Muscle of back (tissue), 11 donors: Measurements from ENCODE around the gene PANK1. TPM values are rescaled to one million over a fixed set of nuclear protein-coding genes. Genes with fewer than 3 reads are reported as not detected.

ENCODE experiments used
- DNase-seq, 3 donors: peaks; one replicate each; pipeline versions ENCODE4 v3.0.0 to v3.0.0-alpha.2; 2013
- polyA plus RNA-seq, 10 donors: library from polyadenylated mRNA; unstranded; fragments of 120-200 nt; gene quantifications; one replicate each; pipeline ENCODE4 v1.2.1, GENCODE V29; 2013; ENCODE audit not compliant: insufficient read length in 10 of 10

PANK1 gene
- polyA plus RNA-seq, 10 donors: 10.3 to 21.7 (median 14.3) TPM

DNA sequence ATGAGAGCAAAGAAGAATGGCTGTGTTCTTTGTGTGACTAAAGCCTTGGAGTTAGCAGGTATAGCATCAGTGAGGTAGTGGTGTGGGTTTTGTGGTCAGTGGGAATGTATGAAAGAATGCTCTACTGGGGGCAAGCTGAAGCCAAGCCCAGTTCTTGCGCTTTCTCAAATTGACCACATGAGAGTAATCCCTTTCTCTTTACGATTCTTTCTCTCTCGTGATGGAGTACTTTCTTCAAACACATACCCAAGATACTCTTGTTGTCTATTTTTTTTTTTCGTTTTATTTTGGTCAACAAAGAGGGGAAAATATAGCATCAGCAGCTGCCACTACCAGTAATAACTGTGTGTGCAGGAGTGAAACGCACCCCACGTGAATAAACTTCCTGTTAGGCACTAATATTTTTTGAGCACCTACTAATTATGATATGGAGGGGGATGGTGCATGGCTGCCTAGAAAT is 8.4 kb upstream of the PANK1 start:
- peak in 1 of 3 donors; percentile 43 for DNase-seq

DNA sequence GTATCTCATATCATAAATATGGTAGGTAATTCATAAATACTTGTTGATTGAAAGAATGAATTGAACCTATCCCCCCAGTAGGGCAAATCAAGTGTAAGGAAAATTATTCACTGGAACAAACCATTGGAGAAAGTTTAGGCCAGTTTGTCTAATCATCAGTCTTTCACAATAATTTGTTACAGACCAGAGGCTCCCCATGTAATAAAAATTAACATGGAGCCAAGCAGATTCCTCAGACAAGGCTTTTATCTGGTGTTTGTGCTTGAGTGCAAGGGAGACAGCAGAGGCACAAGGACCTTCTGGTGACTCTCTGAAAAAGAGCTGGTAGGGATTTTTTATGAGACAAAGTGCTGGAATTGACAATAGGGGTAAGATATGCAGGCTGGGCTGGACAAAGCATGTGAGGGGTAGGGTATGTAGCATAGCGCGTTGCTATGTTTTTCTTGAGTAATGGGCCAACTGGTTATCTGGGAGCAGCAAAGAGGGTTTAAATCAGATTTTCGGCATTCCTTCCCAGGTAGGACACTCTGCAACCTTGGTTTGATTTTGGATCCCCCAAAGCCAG is 7.8 kb upstream of the PANK1 start:
- no peak for DNase-seq

DNA sequence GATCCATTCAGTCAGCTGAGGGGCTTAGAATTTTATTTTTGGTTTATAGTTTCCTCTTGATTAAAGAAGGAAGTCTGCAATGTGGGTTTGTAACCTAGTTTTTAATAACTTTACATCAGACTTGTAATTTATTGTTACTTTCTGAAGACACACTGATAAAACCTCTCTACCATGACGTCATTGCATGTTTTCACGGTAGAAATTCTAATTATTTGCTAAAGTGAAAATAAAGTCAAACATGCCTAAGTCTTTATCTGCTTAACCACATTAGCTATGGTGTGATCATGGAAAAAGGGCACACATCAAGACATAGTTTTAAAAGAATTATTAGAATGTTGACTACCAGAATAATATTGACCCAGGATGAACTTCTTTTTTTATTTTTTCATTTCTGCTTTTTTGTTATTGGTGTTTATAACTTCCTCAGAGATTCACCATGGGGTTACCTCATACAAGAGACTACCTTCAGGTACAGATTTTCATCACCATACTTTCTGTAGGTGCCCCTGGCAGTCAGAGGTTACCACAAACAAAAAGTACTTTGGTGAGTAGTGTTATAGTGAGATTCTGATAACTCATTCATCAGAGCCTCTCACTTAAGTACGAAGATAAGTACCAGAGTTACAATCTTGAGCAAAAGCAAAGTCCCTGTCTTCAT is 7.0 kb upstream of the PANK1 start:
- DNase-seq: no peak

DNA sequence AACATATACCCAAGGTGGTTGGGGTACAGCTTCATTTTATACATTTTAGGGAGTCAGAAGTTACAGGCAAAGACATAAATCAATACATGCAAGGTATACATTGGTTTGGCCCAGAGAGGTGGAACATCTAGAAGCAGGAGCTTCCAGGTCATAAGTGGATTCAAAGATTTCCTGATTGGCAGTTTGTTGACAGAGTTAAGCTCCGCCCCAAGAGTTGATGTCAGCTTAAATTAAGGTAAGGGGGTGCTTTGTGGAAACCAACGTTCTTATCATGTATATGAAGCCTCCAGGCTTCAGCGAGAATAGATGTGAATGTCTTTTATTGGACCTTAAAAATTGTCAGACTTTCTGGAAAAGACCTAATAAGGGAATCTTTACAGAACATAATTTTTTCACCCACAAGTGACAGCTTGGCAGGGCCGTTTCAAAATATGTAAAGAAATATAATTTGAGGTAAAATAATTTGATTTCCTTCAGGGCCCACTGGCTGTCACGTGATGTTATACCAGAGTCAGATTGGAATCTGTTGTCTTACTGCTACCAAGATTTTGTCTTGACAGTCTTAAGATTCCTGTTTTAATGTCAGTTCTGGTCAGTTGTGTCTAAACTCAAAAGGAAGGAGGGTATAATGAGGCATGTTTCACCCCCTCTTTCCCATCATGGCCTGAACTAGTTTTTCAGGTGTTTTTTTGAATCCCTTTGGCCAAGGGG is 6.3 kb upstream of the PANK1 start:
- DNase-seq: no peak

DNA sequence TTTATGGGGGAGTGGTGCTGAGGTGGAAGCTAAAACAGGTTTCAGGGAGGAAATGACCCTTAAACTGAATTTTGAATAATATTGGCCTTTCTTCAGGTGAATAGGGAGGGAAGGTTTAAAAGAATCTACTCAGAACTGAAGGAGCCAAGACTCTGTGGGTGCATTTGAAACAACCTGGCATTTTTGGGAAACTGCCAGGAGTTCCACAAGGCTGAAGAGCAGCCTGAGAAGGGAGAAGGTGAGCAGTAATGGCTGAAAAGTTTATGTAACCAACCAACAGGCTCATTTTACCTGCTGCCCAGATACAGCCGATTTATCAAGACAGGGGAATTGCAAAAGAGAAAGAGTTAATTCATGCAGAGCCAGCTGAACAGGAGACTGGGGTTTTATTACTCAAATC is 4.0 kb upstream of the PANK1 start:
- no peak for DNase-seq

DNA sequence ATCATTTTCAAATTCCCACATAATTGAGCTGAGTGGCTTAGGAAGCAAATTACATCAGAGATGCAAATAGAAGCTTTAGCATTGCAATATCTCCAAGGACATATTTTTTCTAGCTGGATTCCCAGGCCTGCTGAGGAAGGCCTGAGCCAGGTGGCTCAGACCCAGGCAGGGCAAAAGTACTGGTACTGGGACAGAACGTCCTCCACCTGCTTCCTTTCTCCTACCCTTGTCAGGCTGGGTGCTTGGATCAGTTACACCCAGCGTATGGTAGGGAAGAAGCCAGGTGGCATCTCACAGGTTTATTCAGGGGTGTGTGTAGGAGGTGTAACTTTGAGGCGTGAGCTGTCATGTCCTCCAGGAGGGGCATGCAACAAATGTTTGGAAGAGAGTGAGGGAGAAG is 3.0 kb upstream of the PANK1 start:
- no peak for DNase-seq

DNA sequence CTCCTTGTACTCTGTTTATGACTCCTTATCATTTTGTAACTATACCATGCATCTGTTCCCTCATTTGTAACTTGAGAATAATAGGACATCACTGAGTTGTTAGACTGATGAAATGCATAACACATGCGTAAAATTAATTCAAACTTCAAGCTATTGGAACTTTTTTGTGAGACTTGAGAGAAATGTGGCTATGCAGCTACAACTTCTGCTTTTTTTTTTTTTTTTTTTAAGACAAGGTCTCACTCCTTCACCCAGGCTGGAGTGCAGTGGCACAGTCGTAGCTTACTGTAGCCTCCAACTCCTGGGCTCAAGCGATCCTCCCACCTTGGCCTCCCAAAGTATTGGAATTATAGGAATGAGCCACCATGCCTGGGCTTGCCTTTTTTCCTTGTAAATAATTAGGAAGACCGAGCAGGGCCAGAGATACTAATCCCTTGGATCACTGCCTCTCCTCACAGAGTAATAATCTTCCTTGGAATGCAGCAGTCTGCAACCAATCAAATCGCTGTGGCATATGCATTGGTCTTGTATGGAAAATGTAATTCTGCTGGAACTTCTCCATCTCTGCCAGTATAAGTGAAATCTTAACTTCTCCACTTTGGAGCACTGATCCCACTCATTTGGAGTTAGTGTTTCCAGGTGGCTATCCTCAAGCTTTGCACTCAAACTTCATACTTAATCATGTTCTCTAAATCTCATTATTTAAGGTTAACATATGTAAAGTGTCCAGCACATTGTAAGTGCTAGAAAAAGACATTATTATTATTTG is 2.0 kb upstream of the PANK1 start:
- DNase-seq: no peak

DNA sequence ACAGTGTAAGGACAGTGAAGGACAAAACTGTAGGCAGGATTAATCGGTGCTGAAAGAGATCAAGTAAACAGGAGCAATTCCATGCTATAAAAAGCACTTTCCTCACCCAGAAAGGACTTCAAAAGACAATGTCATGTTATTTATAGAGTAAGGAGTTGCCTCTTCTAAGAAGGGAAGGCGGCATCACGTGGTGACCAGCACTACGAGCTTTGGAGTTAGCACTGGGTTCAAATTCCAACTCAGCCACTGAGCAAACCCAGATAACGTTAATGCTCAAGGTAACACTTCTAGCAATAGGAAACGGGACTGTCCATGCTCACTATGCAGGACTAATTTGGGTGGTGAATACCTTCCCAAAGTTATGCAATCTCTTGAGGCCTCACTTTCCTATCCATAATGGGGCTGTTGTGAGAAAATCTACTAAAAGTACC is 715 bp upstream of the PANK1 start:
- DNase-seq: peak in 1 of 3 donors; percentile 42

DNA sequence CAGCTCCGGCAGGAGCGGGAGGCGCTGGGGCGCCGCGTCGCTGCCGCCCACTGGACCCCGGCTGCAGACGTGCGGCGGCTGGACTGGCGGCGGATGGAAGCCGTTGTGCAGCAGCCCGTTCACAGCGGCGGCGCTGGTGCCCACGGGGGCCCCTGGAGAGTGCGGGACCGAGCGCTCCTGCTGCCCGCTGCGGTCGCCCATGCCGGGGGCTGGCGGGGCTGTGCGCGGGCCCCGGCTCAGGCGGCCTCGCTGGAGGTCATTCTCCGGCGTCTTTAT is 413 bp downstream of the PANK1 start:
- peak in 1 of 3 donors; percentile 29 for DNase-seq

DNA sequence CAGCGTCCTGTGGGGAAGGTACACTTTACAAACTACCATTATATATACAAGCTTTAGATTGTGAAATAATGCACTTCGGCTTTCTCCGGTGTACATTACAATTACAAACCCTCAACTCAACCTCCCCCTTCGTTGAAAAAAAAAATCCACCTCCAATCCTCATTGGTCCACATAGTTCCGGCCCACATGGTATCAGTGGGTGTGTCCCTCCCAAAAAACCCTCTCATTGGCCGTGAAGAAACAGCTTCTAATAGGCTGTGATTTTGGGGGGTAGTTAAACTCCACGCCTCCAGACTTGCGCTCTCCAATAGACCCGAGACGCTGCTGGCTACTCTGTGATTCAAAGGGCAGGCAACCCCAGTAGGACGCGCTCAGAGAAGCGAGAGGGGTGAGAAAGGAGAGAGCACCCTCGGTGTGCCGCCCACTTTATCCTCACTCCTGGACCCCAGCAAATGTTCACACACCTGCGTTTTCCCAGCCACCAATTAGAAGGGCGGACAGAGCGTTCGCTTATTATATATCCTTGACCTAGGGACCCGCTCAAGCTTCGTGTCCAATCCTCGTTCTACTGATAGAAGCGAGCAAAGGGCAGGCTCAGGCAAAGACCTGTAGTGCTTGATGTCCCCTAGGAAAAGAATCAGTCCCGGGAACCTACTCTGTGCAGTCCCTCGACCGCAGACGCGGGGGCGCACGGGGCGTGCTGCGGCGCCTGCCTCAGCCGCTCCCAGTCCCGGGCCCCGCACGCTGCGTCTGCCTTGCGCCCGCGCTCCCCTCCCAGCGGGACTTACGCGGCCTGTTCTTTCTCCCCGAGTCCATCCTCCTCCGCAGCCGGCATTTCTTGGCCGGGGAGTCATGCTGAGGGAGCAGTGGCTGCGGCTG is 991 bp downstream of the PANK1 start:
- DNase-seq: peak; percentile 88 to 95 (median 95)

DNA sequence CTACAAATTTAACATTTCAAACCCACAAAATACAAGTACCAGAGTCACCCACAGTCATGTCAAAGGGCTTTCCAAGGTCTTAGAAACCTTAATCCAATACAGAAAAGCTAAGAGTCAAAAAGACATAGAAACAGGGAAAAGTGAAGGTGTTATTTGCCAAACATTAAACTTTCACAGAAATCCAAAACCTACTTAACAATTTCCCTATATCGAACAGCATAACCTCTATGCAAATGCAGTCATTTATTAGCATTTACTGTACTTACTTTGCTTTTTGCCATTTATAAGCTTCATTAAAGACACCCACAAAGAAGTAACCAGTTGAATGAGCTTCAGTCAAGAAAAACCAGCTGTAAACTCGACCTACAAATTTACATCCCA is 1.6 kb downstream of the PANK1 start:
- no peak for DNase-seq

DNA sequence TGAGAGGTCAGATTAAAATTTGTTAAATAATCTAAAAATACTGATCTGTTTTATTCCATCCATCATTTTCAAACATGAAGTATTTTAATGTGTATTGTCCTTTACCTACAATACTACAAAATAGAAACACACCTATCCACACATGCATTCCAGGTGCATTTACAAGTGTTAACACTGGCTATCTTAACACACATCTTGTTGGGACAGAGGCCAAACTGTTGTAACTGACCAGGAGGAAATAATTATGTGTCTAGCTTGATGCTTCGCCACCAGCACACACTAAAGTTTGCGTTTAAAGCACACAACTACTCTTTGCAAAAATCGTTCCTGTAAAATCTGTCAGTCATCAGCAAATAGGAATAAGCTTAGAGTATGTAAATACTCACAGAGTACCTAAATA is 2.8 kb downstream of the PANK1 start:
- DNase-seq: no peak

DNA sequence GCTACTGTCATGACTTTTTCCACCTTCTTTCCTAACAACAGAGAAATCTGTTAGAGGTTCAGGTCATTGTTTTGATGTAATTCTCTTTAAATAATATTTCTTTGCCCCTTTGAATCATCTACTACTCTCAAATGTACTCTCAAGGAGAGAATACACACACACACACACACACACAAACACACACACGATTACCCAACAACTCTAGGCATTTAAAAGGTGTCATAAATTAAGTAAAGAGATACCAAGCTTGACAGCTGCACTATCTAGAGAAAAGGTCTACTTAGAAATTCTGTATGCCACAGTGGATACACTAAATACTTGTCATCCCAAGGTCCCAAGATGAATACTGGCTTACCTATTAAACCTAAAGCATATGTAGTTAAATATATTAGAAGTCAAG is 4.8 kb downstream of the PANK1 start:
- no peak for DNase-seq

DNA sequence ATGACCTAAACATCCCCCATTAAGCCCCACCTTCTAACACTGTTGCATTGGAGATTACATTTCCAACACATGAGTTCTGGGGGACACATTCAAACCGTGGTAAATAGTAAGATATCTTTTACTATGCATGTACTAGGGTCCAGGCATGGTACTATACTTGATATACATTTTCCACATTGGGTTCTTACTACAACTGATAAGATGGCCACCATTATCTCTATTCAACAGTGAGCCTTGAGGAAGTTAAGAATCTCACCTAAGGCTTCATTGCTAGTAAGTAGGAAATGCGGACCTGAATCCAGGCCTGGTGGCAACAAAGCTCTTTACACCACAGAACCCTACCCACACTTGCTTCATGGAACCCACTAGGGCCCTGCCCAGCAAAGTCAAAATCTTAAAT is 5.7 kb downstream of the PANK1 start:
- no peak for DNase-seq

DNA sequence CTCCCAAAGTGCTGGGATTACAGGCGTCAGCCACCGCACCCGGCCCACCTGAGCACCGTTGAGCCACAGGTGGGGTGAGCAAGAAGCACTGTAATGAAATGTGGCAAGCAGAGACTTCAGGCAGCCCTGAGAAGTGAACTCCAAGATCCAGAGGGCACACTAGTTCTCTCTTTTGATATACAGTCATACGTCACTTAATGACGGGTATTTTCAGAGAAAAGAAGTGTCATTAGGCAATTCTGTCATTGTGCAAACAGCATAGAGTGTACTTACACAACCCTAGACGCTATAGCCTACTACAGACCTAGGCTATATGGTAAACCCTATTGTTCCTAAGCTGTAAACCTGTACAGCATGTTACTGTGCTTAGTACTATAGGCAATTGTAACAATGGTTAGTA is 7.9 kb downstream of the PANK1 start:
- DNase-seq: no peak

DNA sequence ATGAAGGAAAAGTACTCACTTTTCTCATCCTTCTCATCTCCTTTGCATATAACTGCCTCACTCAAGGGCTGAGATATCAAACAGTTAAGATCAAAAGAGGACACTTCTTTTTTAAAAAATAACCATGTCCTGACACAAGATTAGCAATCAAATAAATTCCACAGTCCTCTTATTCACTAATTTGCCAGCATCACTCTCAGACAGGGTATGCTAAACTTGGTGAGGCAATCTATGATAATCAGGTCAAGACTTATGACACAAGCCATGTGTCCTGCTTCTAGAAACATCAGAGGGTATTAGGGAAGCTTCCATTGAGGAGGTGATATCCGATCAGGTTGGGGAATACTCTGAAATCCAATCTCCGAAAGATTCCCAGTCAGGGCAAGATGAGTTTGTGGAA is 10.4 kb downstream of the PANK1 start:
- DNase-seq: no peak

DNA sequence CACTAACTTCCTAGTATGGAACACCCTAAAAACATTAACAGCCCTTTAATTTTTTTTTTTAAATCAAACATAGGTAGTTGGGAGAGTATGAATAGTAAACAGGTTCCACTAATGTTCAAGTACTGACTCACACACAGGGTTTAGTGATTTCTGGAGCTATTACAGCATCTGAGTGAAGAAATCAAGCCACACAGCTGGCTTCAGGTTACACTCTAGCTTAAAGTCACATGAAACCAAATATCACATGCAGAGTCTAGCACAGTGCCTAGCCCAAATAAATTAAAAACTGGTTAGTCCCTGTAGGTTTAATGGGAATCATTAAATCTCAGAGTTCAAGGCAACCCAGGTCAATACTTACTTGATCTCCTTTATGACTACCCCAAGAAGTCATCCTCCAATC is 11.6 kb downstream of the PANK1 start:
- DNase-seq: peak in 1 of 3 donors; percentile 19

DNA sequence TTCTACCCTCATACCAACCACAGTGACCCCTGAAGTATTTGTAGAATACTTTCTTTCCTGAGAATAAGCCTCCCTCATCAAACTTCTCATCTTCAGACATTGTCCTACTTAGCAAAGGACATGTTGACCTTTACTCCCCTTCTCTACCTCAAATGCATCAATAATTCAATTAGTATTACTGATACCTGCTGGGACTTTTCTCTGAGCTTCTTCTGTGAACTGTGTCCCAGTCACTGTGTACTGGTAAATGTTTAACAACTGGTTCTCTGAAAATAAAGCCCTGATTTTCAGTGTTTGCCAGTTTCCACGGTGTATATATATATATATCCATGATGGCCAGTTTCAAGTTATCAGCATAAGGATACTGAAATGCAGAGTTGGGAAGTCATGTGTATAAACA is 12.2 kb downstream of the PANK1 start:
- DNase-seq: no peak

DNA sequence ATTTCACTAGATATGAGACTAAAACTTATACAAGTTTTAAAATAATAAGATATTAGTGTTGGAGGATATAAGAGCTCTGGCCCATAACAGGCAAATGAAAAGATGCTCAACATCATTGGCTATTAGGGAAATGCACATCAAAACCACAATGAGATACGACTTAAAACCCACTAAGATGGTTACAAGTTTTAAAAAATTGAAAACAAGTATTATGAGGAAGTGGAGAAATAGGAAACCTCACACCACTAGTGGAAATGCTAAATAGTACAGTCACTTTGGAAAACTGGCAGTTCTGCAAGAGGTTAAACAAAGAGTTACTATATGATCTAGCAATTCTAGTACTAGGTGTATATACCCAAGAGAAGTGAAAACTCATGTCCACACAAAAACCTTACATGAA is 17.2 kb downstream of the PANK1 start:
- DNase-seq: no peak

DNA sequence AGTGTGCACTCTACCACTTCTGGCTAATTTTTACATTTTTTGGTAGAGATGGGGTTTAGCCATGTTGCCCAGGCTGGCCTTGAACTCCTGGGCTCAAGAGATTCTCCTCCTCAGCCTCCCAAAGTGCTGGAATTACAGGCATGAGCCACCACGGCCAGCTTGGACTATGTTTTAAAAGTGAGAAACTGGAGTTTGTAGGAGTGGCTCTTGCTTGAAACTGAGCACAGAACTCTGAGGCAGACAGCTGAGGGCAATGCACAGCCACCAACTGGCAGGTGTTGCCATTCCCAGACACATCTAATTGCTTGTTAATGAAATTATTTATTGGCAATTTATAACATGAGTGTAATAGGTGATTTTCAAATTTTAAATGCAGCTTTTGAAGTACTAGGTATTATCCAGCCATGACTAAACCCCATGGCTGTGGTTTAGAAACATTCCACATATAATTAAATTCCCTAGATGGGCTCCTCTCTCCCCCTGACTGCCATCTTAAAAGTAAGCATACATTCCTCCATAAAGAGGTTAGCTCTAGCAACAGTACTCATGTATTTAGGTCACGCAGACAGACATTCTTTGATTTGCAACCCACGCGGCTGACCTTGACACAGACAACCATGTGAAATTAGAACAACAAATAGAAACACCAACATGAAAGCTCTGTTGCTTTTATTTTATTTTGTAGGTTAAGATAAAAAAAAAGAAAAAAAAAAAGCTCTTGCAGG is 19.8 kb downstream of the PANK1 start:
- DNase-seq: no peak

DNA sequence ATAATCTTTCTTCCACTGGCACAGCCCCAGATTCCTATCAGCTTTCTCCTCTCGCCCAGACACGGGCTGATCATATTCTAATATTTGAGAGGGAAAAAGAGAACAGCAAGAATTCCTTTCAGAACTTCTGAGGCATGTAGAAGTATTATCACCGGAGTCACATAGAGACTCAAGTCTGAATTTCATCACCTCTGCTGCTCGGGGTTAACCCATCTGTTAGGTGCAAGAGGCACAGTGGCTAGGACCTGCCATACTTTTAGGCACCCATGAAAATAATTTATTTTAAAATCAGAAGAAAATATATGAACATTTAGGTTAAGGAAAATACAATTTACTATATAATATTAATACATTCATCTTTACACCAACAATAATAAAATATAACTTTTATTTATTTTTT is 21.0 kb downstream of the PANK1 start:
- no peak for DNase-seq
